Superior temporal gyrus (tissue), 1 donor: Measurements from ENCODE around the gene RXRG.
"Not testable (repeated sequence)": the region's sequence is repeated elsewhere in the genome, so short reads cannot be mapped to it uniquely, and the experiment has no call there.

Experiments
- DNase-seq: peaks from one replicate; pipeline ENCODE4 v3.0.0-alpha.2; 2016; ENCODE audit errors: extremely low spot score

Gene RXRG

GRCh38 chr1:165444897-165445370 lies at the start of gene RXRG:
Gene RXRG (minus strand): TSS chr1:165445126. CDS start chr1:165444893, 233 bp downstream.
- DNase-seq, result peak; percentile 40

- no peak for DNase-seq
Measured at GRCh38 chr1:165492845-165493373, 48.0 kb upstream of the RXRG start.

DNA sequence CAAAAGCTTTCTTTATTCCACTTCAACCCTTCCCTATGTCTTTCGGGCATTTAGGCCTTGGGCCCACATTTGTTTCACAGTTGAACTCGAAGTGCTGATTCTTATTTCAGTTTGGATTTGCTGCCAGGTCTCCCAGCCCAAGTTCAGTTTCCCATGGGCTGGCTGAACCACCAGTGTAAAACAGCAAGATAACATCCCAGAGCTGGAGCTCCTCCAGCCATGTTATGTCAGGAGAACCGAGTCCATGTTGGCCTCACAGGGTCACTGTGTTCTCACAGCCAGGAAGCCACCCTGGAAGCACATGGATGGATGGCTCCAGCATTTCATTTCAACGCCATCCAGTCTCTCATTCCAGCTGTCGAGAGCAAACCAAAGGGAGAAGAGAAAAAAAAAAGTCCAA lies 45.2 kb upstream of the RXRG start:
- no peak for DNase-seq

DNA sequence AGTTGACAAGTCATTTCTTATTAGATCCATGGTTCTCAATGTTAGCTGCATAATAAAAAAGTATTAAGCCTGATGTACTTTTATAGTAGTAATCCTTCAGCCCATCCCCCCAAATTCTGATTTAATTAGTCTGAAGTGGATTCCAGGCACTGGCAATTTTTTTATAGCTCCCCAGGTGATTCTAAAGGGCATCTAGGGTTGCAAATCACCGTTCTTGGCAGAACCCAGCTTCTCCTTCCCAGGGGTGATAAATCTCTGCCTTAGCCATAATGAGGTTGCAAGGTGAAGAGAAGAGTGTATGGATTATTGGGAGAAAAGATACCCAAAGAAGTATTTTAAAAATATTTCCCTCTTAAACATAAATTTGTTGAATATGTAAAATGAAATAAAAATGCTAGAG lies 43.0 kb upstream of the RXRG start:
- DNase-seq, result no peak

DNA sequence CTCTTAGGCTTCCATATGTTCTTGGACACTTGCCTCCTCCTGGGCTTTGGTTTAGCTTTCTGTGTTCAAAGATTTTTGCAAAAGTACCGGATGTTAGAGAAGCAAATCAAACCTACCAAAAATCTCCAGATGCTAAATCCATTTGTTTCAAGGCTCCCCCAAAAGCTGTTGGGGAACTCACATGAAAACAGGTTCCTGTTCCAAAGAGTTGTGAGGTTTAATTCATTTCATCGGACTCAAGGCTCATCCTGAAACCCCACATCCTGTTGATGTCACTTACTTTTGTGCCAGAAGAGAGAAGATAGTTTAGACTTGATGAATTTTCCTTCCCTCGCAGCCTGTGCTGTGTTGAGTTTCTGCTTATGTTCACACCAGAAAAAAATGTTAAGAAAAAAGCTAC lies 41.7 kb upstream of the RXRG start:
- DNase-seq, result no peak

DNA sequence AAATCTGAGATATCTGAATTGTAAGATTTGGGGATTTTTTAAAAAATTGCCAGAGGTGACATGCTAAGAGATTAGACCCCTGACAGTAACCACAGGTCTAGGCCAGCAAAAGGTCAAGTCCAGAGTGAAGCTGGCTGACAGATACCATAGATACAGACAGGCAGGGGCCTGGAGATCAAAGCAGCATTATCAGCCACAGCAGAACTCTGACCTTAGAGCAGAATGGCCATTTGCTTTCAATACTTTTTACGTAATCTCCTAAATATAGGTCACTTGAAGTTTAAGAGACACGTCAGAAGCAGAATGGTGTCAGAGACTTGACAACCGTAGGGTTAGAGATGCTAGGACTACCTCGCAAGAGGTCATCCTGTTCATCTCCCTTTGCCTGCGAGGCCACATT lies 40.8 kb upstream of the RXRG start:
- no peak for DNase-seq

GRCh38 chr1:165484532-165484931 lies 39.6 kb upstream of the RXRG start:
- DNase-seq, result no peak

- DNase-seq, result no peak
Measured at GRCh38 chr1:165483412-165483811, 38.5 kb upstream of the RXRG start.

DNA sequence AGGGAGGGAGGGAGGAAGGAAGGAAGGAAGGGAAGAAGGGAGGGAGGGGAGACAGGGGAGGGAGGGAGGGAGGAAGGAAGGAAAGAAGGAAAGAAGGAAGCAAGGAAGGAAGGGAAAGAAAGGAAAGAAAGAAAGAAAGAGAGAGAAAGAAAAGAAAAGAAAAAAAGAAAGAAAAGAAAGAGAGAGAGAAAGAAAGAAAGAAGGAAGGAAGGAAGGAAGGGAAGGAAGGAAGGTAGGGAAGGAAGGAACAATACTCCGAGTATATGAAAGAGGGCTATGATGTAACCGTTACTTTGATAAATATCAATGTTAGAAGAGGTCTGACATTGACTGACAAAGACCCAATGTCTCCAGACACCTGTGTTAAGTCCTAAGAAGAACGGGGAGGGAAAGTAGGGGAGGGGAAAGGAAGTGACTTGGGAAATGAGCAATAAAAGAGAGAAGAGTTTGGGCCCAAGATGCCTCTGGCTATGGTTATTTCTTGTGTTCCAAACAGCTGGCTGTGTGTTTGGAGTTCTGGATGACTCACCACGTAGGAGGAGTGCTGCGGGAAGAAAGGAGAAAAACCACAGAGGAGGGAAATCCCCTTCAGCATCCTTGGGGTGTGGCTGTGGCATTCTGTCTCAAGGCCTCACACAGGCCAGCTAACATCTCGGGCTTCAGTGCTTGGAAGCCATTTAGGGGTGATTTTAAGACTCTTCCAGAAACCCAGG lies 37.0 kb upstream of the RXRG start:
- DNase-seq, result no peak

- no peak for DNase-seq
Measured at GRCh38 chr1:165476776-165477175, 31.9 kb upstream of the RXRG start.

DNA sequence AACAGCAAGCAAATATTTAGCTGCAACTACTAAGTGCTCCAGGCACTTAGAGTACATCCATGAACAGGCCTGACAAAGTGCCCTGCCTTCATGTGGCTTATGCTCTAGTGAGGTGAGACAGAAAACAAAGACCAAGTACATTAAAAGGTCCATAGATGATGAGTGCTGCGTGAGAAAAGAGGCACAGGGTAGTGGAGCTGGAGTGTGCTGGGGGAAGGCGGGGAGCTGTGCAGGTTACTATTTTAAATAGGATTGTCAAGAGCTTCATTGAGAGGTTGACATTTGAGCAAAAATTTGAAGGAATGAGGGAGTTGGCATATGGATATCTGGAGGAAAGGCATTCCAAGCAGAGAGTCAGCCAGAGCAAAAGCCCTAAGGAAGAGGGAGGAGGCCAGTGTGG lies 29.3 kb upstream of the RXRG start:
- DNase-seq, result no peak

DNA sequence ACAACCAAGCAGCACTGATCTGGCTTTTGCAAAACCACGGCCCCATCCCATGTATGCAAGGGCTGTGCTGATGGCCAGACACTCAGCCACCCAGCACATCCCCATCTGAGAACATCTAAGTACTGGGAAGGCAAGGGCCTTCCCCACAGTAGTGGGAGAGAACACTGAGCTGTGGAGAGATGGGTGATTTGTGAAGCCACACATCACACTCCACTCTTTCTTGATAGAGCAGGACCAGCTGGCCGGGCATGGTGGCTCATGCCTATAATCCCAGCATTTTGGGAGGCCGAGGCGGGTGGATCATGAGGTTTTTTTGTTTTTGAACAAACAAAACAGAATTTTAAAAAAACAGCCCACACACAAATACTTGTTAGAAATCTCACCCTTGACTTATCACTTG lies 28.2 kb upstream of the RXRG start:
- no peak for DNase-seq

- no peak for DNase-seq
Measured at GRCh38 chr1:165468726-165469249, 23.9 kb upstream of the RXRG start.

- no peak for DNase-seq
Measured at GRCh38 chr1:165468253-165468652, 23.3 kb upstream of the RXRG start.

GRCh38 chr1:165467706-165468105 lies 22.8 kb upstream of the RXRG start:
- DNase-seq, result no peak

DNA sequence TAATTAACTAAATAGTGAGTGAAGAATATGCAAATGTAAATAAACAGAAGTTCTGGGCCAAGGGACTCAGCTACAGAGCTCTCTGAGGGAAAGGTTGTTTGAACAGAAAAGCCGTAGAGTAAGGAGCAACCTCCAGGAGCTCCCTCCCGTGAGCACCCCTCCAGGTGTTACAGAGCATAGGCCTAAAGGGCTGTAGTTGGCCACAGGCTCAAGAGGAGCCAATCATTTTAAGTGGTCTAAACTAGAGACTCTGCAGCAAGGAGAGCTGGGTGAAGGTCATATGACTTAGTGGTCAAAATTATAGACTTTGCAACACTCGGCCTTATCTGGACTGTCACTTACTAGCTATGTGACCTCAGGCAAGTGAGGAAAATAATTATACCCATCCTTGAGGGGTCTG lies 19.1 kb upstream of the RXRG start:
- no peak for DNase-seq

DNA sequence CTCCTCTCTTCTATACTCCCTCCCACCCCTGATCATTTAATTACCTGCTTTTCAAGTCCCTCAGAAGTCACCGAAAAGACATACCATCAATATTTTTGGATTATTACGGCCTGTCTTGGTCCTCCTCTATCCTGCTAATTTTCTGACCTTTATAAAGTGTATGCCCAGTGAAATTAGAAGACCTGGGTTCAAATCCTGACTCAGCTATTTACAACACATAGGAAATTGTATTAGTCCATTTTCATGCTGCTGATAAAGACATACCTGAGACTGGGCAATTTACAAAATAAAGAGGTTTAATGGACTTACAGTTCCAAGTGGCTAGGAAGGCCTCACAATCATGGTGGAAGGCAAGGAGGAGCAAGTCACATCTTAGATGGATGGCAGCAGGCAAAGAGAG lies 14.8 kb upstream of the RXRG start:
- DNase-seq, result not testable (repeated sequence)

DNA sequence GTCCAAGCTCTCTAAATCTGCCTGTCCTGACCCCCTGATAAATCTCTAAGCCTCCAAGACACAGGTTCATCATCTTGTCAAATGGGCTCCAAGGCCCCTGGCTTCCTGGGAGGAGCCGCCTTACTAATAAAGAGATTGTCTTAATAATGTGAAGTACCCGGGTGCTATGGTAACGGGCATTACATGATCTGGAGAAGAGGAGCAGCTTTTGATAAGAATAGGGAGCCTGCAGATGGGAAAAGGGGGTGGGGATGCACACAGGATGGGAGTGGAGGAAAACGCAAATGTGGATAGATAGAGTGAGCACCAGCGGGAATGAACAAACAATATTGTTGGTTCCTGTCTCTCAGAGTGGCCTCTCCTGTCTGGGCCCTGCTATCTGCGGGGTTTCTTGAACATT lies 11.9 kb upstream of the RXRG start:
- DNase-seq, result no peak

DNA sequence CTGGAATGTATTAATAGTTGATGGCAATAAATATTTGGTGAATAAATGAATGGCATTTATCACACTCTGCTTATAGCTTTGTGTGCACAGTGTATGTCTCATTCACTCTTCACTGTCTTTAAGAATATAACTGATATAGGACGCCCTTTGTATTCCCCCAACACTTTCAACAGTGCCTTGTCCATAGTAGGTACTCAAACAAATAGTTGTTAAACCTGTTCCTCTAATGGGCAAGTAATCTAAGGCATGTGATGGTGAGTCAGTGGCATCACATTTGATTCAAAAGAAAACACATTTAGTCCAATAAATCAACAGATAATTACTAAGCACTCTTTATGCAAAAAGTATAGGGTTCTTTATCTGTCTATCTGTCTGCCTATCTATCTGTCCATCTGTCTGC lies 11.2 kb upstream of the RXRG start:
- DNase-seq, result no peak

DNA sequence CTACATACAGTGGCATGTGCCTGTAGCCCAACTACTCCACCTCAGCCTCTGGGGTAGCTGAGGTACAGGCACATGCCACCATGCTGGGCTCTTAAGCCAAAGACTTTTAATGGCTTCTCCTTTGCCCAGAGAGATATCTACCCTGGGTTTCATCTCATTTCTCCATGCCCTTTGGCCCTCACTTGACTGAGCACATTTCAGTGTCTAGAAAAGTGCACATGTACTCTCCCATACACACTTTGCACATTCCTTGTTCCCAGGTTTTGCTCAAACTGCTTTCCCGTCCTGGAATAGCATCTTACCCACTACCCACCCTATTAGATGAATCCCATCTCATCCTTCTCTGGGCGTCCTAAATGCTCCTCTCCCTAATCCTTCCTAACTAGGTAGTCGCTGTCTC lies 10.2 kb upstream of the RXRG start:
- DNase-seq, result no peak

DNA sequence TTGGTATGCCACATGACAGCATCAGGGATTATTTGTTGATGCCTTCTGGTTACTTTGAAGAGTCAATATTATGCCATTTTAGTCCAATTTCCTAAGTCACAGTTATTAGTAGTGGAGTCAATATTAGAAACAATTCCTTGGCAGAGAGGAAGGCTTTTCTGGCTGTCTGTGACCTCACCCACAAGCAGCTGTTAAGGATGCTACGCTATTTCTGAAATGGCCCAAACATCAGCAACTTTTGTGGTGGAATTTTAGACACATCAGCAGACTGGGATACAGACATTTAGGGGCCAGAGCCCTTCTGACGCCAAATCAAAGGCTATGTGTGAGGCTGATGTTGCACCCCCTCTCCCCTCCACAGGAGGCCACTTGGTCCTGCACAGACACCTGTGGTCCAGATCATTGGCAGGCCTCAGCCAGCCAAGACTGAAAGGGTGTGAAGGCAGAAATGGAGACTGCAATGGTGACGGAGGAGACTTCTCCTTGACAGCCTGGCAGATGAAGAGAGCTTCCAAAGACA lies 9.2 kb upstream of the RXRG start:
- no peak for DNase-seq

DNA sequence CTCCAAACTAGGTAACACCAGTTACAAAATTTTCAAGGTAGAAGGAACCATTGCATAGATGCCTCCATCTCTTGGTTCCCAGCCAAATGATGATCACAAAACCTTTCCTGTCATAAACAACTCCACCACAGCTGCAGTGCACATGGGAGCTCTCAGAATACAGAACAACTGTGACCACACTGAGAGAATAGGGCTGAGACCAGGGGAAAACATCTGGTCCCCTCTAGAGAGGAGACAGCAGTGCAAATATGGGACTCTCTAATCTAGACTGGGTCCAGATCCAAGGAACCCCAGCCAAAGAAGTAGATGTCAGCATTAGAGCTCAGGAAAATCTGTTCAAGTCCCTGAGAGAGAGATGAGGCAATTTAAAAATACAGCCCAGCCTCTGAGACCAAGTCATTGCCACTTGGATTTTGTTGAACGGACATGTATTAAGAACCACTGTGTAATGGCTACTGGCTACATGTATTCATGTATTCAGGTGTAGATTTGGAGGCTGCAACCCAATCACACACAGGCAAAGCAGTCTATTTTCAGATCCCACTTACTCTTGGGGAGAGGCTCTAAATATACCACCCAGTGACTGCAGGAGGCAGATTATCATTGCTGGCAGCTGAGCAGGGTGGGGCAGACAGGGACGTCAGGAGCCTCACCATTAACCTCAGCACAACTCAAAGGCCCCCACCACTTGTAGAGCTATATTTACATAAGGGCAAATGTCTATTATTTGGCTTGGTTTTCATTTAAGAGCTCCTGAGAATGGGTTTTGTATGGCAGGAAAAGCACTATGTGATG lies 7.6 kb upstream of the RXRG start:
- no peak for DNase-seq

DNA sequence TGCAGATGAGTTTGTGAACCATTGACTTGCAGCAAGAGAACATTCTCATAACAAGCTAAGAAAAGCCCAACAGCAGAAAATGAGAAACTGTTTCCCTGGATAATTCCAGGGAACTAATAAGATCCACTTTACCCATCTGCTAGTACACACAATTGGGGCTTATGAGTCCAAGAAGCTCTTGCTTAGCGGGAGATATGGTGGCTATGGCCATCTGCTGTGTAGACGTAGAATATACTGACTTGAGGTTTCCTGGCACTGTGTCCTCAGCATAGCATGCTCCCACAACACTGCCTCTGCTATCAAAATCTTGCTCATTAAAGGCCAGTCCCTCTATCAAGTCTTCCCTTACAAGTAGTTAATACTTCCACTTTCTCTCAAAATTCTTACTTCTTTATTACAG lies 6.8 kb upstream of the RXRG start:
- DNase-seq, result no peak
